GM12865 (cell line): ENCODE results near the gene IL25.
"Not testable (repeated sequence)": the region's sequence is repeated elsewhere in the genome, so short reads cannot be mapped to it uniquely, and the experiment has no call there.

Experiments used
- DNase-seq: peaks from one replicate; pipeline ENCODE4 v3.0.0; 2010; ENCODE audit warnings: low read depth
- H3K4me3 ChIP-seq: 2 replicates; pipeline ENCODE4 v1.5.1; 2011; ENCODE audit warnings: mild to moderate bottlenecking, low read depth, low read length, control low read depth
- TF ChIP-seq, protein P1 (sequence below): IDR thresholded peaks from 2 replicates; pipeline ENCODE4 v1.5.1; 2011; ENCODE audit warnings: low read length, control low read depth, low read depth, inconsistent platforms; ENCODE audit not compliant: insufficient read depth; ENCODE audit errors: missing control alignments

IL25 gene

DNA sequence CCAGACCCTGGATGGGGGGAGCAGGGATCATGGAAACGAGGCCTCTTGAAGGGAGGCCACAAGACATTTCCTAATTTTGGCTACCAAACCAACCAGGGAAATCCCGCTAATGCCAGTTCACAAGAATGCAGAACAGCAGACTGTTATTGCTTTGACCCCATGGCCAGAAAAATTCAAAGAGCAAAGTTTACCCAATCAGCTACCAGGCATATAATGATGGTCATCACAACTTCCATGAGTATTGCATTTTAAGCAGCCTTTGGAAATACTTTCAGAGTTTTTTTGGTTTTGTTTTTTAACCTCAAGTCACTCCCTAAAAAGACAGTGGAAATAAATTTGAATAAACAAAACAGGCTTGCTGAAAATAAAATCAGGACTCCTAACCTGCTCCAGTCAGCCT is at the start of gene IL25:
Gene IL25, plus strand, starts transcription at position 301 of the 400 bp plus-strand sequence.
- TF ChIP-seq, protein P1, sequence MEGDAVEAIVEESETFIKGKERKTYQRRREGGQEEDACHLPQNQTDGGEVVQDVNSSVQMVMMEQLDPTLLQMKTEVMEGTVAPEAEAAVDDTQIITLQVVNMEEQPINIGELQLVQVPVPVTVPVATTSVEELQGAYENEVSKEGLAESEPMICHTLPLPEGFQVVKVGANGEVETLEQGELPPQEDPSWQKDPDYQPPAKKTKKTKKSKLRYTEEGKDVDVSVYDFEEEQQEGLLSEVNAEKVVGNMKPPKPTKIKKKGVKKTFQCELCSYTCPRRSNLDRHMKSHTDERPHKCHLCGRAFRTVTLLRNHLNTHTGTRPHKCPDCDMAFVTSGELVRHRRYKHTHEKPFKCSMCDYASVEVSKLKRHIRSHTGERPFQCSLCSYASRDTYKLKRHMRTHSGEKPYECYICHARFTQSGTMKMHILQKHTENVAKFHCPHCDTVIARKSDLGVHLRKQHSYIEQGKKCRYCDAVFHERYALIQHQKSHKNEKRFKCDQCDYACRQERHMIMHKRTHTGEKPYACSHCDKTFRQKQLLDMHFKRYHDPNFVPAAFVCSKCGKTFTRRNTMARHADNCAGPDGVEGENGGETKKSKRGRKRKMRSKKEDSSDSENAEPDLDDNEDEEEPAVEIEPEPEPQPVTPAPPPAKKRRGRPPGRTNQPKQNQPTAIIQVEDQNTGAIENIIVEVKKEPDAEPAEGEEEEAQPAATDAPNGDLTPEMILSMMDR: no peak
- no peak within 1 kb of the TSS for H3K4me3 ChIP-seq
- DNase-seq: no peak

DNA sequence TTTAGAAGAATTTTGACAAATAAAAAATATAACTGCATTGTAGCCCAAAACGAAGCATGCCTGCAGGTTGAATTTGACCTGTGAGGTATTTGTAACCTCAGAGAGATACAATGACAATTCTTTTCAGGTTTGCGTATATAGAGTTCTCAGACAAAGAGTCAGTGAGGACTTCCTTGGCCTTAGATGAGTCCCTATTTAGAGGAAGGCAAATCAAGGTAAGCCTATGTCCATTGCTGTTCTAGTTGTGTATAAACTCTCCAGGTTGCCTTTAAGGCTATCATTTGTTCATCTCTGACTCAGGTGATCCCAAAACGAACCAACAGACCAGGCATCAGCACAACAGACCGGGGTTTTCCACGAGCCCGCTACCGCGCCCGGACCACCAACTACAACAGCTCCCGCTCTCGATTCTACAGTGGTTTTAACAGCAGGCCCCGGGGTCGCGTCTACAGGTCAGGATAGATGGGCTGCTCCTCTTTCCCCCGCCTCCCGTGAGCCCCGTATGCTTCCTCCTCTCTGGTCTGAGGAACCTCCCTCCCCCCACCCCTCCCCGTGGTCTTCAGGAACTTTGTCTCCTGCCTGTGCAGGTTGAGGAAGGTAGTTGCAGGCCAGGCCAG is 48.7 kb upstream of the IL25 start:
- DNase-seq: no peak
- TF ChIP-seq, protein P1: no peak
- no peak overlapping the region for H3K4me3 ChIP-seq

DNA sequence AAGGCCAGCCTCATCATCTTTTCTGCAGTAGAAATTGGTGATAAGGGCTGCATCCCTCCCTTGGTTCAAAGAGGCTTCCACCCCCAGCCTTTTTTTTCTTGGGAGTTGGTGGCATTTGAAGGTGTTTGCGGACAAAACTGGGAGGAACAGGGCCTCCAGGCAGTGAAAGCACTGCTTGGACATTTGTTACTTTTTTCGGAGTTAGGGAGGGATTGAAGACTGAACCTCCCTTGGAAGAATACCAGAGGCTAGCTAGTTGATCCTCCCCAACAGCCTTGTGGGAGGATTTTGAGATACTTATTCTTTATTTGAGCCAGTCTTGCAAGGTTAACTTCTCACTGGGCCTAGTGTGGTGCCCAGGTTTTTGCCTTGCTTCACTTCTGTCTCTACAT is 48.2 kb upstream of the IL25 start:
- TF ChIP-seq, protein P1: no peak
- DNase-seq: no peak
- no peak overlapping the region for H3K4me3 ChIP-seq

DNA sequence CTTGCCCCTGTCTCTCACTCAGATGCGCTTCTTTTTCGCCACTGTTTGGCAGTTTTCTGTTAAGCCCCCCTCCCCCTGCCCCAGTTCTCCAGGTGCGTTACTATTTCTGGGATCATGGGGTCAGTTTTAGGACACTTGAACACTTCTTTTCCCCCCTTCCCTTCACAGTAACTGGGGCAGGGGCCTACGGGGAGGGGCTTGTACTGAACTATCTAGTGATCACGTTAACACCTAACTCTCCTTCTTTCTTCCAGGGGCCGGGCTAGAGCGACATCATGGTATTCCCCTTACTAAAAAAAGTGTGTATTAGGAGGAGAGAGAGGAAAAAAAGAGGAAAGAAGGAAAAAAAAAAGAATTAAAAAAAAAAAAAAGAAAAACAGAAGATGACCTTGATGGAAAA is 47.6 kb upstream of the IL25 start:
- TF ChIP-seq, protein P1: no peak
- DNase-seq: no peak
- H3K4me3 ChIP-seq: no peak overlapping the region

DNA sequence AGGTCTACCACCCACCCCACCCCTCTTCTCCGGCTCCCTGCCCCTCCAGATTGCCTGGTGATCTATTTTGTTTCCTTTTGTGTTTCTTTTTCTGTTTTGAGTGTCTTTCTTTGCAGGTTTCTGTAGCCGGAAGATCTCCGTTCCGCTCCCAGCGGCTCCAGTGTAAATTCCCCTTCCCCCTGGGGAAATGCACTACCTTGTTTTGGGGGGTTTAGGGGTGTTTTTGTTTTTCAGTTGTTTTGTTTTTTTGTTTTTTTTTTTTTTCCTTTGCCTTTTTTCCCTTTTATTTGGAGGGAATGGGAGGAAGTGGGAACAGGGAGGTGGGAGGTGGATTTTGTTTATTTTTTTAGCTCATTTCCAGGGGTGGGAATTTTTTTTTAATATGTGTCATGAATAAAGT is 46.9 kb upstream of the IL25 start:
- H3K4me3 ChIP-seq, DNase-seq: not testable (repeated sequence)

DNA sequence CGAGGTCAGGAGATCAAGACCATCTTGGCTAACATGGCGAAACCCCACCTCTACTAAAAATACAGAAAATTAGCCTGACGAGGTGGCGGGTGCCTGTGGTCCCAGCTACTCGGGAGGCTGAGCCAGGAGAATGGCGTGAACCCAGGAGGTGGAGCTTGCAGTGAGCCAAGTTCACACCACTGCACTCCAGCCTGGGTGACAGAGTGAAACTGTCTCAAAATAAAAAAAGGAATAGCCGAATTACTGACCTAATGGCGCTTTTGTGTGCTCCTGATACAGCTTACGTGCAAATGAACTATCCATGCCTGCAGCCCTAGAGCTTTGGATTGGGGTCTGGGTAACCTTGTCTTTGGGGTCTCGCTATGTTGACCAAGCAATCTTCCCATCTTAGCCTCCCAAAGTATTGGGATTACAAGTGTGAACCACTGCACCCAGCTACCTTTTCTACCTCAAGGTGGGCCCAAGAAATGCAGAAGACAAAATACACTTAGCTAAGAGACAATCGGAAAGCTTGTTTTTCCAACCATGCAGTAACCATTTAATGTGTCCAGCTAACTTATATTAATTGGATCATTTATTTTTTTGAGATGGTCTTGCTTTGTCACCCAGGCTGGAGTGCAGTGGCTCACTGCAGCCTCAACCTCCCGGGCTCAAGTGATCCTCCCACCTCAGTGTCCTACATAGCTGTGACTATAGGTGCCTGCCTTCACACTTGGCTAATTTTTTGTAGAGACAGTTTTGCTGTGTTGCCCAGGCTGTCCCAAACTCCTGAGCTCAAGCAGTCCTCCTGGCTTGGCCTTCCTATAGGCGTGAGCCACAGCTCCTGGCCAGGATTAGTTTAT is 45.9 kb upstream of the IL25 start:
- TF ChIP-seq, protein P1: no peak
- no peak for DNase-seq
- H3K4me3 ChIP-seq: no peak overlapping the region

DNA sequence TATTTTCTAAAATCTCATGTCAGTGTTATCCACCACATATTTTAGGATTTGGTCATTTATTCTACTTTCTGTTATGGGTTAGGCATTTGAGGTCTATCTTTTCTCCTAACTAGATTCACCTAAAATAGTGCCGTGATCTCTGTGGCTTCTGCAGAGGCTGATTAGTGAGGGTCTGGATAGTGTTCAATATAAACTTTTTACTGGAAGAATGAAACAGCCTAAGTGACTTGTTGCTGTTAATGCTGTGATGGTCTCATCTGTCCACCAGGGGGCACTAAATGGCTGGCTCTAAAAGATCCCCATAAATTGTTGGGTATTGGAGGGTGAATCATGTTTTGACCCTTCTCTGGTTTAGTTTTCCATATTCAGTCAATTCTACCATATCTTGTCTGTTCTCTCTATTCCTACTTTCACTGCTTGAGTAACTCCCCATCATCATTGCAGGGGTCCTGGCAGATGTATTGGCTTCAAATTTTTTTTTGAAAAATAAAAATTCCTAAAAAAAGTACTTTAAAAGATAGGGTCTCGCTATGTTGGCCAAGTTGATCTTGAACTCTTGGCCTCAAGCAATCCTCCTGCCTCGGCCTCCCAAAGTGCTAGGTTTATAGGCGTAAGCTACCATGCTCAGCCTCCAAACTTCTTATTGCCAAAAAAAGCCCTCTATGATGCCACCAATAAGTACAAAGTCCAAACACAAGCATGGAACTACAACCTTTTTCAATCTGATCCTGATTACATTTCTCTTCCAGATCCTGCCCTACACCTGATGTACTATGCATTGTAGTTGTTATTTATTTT is 44.5 kb upstream of the IL25 start:
- DNase-seq: peak; percentile 83
- TF ChIP-seq, protein P1: peak; percentile 84
- no peak overlapping the region for H3K4me3 ChIP-seq
